ENCODE results near the gene ZNF268.
"Not testable (repeated sequence)": the region's sequence is repeated elsewhere in the genome, so short reads cannot be mapped to it uniquely, and the experiment has no call there.

The ZNF268 gene

DNA sequence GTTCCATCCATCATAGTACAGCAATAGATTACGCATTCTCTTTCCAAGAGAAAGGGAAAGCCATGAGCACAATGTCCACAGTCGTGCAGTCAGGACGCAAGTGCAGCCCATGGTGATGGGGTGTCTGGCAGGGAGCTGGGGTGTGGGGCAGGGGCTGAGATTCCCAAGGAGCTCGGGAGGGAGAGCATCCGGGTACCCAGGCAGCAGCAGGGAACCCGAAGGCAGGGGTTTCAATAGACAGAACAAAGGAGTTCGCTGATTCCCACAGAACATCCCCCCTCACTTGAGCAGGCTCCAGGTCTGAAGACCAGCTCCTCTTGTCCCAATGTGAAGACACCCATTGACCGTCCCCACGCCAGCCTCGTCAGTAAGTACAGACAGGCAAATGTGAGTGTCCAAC is 40.9 kb downstream of the ZNF268 start:
- no peak for DNase-seq
- in situ Hi-C loops (cut with HindIII; ENCODE audit: low pct_ligation_motif_present, low pct_unique_long_range_greater_than_20kb, low sequenced_read_pairs) = no loop called here

DNA sequence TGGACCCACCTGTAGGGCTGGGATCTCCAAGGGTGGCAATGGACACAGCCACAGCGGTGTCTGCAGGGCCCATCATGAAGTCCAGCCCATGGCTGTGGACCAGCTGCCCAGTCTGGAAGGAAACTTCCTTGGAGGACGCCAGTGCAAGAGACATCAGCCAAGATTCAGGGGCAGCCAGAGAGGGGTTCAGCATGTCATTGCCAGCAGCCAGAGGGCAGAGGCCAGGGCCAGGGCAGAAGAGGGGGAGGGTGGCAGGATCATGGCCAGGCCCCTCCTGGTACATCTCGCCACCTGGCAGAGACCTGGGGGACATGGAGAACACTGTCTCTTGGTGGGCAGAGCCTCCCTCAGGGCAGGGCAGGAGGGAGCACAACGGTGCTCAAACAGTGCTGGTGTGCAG is 44.2 kb downstream of the ZNF268 start:
- no peak for DNase-seq
- in situ Hi-C loops (cut with HindIII; ENCODE audit: low pct_ligation_motif_present, low pct_unique_long_range_greater_than_20kb, low sequenced_read_pairs) = no loop called here

DNA sequence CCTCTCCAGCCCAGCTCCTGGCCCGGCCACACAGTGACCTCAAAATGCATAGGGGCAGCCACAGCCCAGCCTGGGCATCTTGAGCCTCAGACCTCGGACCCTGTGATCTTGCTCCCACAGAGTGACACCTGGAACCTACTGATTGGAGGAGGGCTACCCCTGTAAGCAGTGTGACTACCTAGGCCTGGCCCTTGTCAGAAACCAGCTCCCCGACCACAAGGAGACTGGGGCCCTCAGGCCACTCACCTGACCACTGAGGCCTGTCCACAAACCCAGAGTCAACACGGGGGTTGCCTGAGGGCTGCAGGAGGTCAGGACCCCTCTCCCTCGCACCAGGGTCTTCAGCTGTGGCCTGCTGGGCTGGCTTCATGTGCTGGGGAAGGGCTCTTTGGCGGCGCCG is 45.4 kb downstream of the ZNF268 start:
- in situ Hi-C loops (cut with HindIII; ENCODE audit: low pct_ligation_motif_present, low pct_unique_long_range_greater_than_20kb, low sequenced_read_pairs) = no loop called here
- no peak for DNase-seq

DNA sequence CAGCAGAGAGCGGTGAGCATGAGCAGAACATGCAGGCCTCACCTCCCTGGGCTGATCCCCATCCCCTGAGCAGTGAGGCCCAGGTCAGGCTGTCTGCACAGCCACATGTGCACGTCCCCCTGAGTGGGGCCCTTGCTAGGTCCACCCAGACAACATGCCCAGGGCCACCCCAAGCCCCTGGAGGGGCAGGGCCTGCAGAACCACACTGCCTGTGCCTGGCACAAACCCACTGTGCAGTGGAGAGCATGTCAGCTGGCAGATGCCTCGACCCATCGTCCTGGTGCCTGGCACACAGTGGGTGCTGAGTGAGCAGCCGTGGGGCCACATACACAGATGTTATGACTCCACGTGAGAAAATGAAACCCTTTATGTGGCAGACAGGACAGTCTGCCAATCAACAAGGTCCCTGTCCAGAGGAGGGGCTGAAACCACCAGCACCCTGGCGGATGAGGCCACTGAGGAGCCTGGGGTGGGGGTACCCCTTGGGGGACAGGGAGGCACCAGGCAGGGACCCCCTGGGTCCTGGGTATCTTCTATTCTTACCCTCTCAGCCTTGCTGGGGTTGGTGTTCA is 46.1 kb downstream of the ZNF268 start:
- in situ Hi-C loops (cut with HindIII; ENCODE audit: low pct_ligation_motif_present, low pct_unique_long_range_greater_than_20kb, low sequenced_read_pairs) = no loop called here
- DNase-seq = no peak

DNA sequence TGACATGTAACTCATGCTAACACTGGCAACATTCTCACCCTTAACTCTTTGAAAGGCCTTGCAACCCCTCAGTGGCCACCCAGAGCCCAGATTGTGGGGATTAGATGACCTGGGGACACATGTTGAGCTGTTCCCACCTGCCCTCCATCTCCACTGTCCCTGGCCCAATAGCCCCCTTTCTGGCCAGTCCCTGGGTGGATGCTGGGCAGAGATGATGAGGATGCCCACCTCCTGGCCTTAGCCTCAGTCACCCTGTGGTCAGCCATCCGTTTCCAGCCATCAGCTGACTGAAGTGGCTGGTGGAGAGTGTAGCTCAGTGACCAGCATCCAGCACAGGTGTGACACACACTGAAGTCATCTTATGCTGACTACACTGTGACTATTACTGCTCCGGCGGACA is 49.7 kb downstream of the ZNF268 start:
- in situ Hi-C loops (cut with HindIII; ENCODE audit: low pct_ligation_motif_present, low pct_unique_long_range_greater_than_20kb, low sequenced_read_pairs) = no loop called here
- DNase-seq = no peak

DNA sequence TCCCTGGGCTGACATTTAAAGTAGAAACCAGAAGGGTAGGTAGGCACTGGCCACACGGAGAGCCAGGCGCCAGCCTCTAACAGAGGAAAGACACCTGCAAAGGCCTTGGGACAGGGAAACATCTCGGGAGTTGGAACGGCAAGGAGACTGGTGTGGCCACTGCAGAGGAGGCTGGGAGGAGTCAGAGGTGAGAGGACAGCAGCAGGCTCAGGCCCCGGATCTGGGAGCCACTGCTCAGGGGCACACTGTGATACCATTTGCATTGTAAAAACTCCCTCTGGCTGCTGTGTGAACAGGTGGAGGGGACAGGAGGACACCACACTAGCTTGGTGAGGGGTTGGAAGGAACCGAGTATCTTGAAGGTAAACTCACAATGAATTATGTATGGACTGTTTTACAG is 51.7 kb downstream of the ZNF268 start:
- in situ Hi-C loops (cut with HindIII; ENCODE audit: low pct_ligation_motif_present, low pct_unique_long_range_greater_than_20kb, low sequenced_read_pairs) = no loop called here
- DNase-seq = no peak

DNA sequence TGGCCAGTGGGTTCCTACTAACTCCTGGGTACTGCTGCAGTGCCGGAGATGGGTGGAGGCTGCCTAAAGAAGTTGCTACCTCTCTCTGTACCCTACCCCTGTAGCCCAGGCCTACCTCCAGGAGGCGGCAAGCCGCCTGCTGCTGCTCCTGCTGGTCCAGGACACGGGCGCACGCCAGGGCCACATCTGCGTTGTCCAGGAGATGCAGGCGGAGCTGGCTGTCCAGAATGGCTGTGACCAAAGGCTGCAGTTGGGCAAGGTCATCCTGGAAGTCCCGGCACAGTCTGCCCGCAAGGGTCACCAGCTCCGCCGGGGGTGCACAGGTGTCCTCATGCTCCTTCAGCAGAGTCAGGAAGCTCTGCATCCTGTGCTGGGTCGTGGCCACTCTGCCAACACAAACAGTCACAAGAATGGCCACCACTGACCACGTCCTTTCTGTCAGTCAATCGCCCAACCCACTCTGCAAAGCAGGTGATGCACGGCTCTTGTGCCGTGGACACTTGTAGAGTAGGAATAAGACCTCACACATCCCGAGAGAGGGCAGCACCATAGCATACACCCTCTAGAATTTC is 52.8 kb downstream of the ZNF268 start:
- DNase-seq = no peak
- in situ Hi-C loops (cut with HindIII; ENCODE audit: low pct_ligation_motif_present, low pct_unique_long_range_greater_than_20kb, low sequenced_read_pairs) = no loop called here

DNA sequence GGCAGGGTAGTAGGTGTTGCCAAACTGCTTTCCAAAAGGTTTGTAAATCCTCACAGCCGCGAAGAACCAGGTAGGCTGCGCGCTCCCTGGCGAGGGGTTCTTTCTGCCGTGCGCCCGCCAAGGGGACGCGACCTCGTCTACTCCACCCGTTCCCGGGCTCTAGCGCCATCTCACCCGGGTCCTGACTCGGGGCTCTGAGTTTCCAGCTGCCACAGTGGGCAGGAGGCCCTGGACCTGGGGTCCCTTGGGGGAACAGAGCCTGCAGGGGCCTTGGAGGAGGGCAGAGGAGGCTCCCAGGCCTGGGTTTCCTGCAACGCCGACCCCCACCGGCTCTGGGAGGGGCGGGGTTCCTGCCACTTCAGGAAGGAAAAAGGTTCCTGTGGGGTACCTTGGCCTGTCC is 53.7 kb downstream of the ZNF268 start:
- in situ Hi-C loops (cut with HindIII; ENCODE audit: low pct_ligation_motif_present, low pct_unique_long_range_greater_than_20kb, low sequenced_read_pairs) = no loop called here

DNA sequence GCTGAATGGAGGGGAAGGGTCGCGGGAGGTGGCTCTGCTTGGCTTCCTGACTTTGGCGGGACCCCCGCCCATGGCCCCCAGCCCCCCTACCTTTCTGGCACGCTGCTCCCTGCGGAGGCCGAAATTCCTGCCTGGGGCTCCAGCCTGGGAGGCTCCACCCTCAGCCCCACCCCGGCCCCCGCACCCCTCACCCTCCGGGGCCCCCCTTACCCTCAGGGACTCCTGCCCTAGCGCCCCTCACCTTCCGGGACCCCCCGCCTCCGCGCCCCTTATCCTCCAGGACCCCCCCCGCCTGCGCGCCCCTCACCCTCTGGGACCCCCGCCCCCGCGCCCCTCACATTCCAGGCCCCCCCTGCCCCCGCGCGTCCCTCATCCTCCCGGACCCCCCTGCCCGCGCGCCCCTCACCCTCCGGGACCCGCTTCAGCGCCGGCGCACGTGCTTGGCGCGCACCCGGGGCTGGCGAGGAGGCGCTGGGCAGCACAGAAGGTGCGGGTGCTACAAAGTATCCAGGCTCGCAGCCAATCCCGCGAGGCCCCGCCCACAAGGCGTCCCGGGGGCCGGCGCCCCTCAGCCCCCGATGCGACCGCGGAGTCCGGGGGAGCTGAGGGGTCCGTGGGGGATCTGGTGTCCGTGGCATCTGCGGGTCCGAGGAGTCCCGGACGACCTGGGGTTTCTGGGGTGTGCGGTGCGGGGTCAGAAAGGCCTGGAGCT is 54.3 kb downstream of the ZNF268 start, which contains the start of gene ANHX:
ANHX (minus strand) TSS at position 477 of the 712 bp plus-strand sequence. CDS start 1,521 bp downstream, outside the sequence.
- in situ Hi-C loops (cut with HindIII; ENCODE audit: low pct_ligation_motif_present, low pct_unique_long_range_greater_than_20kb, low sequenced_read_pairs) = no loop called here
- DNase-seq = no peak

More for the DNA sequence above, 53.7 kb downstream of the ZNF268 start:
- no peak for DNase-seq

DNA sequence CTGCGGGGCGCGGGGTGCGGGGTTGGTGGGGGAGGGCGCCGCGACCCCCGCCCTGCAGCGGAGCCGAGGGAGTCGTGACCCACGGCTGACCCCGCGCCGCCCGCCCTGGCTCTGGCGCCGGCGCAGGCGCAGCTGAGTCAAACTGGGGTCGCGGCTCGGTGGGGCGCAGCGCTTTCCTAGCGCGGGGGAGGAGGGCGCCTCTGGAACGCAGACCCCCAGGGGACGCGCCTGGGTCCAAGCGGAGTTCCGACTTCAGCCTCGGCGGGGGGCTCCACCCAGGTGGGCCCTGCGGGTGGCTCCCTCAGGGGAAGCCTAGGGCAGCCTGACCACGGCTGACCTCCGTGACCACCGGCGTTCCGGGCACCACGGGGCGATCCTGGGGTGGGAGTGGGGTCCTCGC is 54.8 kb downstream of the ZNF268 start:
- in situ Hi-C loops (cut with HindIII; ENCODE audit: low pct_ligation_motif_present, low pct_unique_long_range_greater_than_20kb, low sequenced_read_pairs) = no loop called here
- no peak for DNase-seq

DNA sequence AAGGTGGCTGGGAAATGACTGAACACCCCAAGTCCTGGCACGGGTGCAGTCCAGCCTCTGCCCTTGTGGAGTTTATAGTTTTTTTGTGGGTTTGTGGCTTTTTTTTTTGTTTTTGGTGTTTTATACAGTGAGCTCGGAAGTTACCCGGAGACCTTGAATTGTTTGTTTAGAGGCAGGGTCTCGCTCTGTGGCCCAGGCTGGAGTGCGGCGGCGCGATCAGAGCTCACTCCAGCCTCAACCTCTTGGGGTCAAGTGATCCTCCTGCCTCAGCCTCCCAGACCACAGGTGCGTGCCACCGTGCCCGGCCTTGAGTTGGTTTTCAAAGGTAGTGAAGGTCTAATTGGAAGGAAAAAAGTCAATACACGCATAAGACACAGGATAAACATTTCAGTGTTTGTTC is 55.3 kb downstream of the ZNF268 start:
- no peak for DNase-seq
- in situ Hi-C loops (cut with HindIII; ENCODE audit: low pct_ligation_motif_present, low pct_unique_long_range_greater_than_20kb, low sequenced_read_pairs) = no loop called here

DNA sequence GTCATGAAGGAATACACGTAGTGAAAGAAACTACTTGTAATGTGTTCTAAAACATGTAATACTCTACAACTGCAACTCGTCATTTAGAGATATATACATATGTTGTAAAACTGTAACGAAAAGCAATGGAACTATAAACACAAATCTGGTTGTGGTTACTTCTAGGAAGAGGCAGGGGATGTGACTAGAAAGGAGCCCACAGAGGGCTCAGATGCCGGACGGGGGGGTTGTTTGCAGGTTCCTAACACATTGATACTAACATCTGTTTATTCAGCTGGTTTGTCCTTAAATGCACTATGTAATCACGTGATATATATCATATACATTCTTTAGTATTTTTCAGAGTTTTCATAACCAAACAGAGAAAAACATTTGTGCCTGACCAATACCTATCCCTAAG is 70.4 kb downstream of the ZNF268 start:
- in situ Hi-C loops (cut with HindIII; ENCODE audit: low pct_ligation_motif_present, low pct_unique_long_range_greater_than_20kb, low sequenced_read_pairs) = no loop called here

DNA sequence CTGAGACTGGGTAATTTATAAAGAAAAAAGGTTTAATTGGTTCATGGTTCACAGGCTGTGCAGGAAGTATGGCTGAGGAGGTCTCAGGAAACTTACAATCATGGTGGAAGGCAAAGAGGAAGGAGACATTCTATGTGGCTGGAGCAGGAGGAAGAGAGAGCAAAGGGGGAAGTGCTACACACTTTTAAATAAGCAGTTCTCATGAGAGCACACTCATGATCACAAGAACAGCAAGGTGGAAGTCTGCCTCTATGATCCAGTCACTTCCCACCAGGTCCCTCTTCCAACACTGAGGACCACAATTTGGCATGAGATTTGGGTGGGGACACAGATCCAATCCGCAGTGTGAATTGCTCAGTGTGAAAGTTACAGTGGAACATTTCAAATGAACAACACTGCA is 74.5 kb downstream of the ZNF268 start:
- DNase-seq; in situ Hi-C loops (cut with HindIII; ENCODE audit: low pct_ligation_motif_present, low pct_unique_long_range_greater_than_20kb, low sequenced_read_pairs): not testable (repeated sequence)

More for the DNA sequence above, 70.4 kb downstream of the ZNF268 start:
- no peak for DNase-seq

DNA sequence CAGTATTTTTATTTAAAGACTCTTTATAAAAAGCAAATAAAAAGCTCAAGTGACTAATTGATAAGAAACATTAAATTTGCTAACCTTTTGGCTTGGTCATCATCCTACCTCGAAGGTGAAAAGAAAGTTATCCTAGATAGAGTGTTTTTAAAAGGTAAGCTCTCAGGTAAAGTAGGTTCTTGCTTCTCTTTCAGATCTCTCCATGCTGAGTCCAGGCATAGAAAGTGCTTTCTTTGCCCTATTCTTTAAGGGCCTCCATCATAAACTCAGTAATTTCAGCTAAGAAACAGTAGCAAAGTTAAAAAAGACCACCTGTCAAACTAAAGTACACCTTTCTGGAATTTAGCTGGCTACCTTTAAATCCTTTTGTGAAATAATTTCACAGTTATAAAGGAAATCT is 75.0 kb downstream of the ZNF268 start:
- no peak for DNase-seq
- in situ Hi-C loops (cut with HindIII; ENCODE audit: low pct_ligation_motif_present, low pct_unique_long_range_greater_than_20kb, low sequenced_read_pairs) = no loop called here

DNA sequence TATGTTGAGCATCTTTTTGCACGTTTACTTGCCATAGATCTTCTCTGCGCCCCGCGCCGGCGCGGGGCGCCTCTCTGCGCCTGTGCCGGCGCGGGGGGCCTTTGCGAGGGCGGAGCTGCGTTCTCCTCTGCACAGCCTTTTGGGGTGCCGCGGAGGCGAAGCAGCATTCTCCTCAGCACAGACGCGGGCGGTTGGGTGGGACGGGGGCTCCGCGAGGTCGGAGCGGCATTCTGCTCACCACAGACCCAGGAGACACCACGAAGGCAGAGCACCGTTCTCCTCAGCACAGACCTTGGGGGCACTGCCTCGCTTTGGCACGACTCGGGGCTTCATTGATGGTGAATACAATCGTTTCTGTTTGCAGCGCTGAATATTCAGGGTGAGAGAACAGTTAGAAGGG is 82.9 kb downstream of the ZNF268 start:
- in situ Hi-C loops (cut with HindIII; ENCODE audit: low pct_ligation_motif_present, low pct_unique_long_range_greater_than_20kb, low sequenced_read_pairs) = no loop called here
- DNase-seq = no peak
